ENCODE data around the gene RFTN2. TPM values are rescaled to one million over a fixed set of nuclear protein-coding genes. Genes with fewer than 3 reads are reported as not detected.

The RFTN2 gene, protein sequence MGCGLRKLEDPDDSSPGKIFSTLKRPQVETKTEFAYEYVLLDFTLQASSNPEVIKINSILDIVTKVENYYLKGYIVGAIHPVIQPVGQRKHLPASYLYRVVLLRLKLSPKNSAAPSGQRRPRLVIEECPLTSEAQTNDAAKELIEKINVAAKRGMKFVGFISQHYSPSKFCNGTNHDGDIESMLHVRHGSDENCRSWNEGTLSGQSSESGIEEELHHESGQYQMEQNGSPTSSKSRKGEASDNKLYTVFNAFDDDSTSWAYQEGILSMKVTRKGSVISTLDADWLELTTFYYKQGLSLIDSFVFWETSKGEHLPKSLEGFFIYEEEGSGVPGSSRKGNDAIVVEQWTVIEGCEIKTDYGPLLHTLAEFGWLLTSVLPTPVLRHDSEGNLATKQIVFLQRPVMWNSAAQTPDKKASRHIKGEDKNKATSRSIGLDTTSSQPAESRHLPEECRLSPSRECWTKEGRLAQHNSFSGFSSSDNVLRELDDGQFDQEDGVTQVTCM
- 10 to 100 TPM in 1 of 7 donors, 1 to 10 TPM in 6; 2.0 to 13.3 (median 3.2) TPM for total RNA-seq
- polyA plus RNA-seq = under 1 TPM; 0.52 to 0.93 (median 0.65) TPM
- long read RNA-seq, donor 1, full-length matches to known transcripts = 4 of 4 reads
- long read RNA-seq, donor 1, partial matches to known transcripts = 0 of 4 reads
- long read RNA-seq, donor 1, other reads (novel, unspliced or antisense) = 0 of 4 reads
- long read RNA-seq, donor 2, full-length matches to known transcripts = 6 of 6 reads
- long read RNA-seq, donor 2, partial matches to known transcripts = 0 of 6 reads
- long read RNA-seq, donor 2, other reads (novel, unspliced or antisense) = 0 of 6 reads

DNA sequence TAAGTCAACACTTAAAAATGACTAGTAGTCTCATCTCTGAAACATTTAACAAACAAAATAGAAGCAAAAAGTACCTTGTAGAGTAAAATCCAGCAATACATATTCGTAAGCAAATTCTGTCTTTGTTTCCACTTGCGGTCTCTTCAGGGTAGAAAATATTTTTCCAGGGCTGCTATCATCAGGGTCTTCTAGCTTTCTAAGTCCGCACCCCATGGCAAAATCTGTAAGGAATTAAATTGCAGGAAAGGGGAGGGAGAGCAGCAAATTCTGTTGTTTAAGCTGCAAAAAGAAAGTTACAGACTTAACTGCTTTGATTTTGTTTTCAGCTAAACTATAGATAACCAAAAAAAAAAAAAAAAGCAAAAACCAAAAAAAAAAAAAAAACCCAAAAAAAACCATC, at the start of gene RFTN2:
TSS of gene RFTN2 (minus strand) at position 342 of the 400 bp plus-strand sequence. CDS start at position 213, 129 bp downstream.
- Histone ChIP-seq H3K4me1 (no peaks in the 10 kb centered on the region), H3K27ac (peak within 1 kb of the TSS in 7 of 8 donors; percentile 16 to 56 (median 41)), H3K9me3 (no peaks in the 10 kb centered on the region), H3K27me3 (replicated peaks in 1 of 7) (peaks cover 0 to 15% (median 0%) of the 10 kb centered on the region in 7 donors), H3K4me3 (peak within 1 kb of the TSS in 4 of 8 donors; percentile 1 to 48 (median 21)), H3K36me3 (no peaks in the 10 kb centered on the region)
- no peak for DNase-seq
- 73 to 87% (median 80%) methylated on average over 3 of the region's 3 CpGs for WGBS, 5 donors
- intact Hi-C loops (cut with DNase I; ENCODE audit: low total_unique reads) = no loop called here
- TF ChIP-seq POLR2AphosphoS5 (IDR thresholded peaks at IDR 0.05) = no peak
- TF ChIP-seq, protein P1, sequence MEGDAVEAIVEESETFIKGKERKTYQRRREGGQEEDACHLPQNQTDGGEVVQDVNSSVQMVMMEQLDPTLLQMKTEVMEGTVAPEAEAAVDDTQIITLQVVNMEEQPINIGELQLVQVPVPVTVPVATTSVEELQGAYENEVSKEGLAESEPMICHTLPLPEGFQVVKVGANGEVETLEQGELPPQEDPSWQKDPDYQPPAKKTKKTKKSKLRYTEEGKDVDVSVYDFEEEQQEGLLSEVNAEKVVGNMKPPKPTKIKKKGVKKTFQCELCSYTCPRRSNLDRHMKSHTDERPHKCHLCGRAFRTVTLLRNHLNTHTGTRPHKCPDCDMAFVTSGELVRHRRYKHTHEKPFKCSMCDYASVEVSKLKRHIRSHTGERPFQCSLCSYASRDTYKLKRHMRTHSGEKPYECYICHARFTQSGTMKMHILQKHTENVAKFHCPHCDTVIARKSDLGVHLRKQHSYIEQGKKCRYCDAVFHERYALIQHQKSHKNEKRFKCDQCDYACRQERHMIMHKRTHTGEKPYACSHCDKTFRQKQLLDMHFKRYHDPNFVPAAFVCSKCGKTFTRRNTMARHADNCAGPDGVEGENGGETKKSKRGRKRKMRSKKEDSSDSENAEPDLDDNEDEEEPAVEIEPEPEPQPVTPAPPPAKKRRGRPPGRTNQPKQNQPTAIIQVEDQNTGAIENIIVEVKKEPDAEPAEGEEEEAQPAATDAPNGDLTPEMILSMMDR (IDR thresholded peaks at IDR 0.05 in 8 of 11, conservative IDR thresholded peaks at IDR 0.05 in 3 of 11) = no peak
- TF ChIP-seq POLR2A (IDR thresholded peaks at IDR 0.05) = no peak

DNA sequence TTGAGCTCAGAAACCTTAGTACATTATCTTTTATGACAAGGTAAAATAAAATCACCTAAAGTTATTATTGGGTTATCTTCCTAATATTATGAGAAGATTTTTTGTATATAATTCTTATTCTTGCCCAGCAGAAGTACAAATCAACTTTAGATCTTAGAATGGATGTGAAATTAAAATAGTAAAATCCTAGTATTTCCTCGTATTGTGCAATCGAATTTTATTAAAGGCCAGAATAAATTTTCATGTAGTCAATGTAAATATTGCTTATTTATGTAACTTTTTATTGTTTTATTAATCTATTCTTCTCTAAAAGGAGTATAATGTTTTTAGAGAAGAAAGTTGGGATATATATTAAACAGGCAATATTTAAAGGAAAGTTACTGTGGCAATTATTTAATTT, 42.5 kb upstream of the RFTN2 start:
- Histone ChIP-seq H3K27me3 (replicated peaks in 1 of 7) (no peaks in the 10 kb centered on the region), H3K4me3 (no peak overlapping the region), H3K27ac (no peak overlapping the region), H3K9me3 (no peaks in the 10 kb centered on the region), H3K4me1 (peaks cover 0 to 3% (median 0%) of the 10 kb centered on the region in 6 donors), H3K36me3 (peaks cover 0 to 5% (median 0%) of the 10 kb centered on the region in 6 donors)
- DNase-seq = no peak
- intact Hi-C loops (cut with DNase I; ENCODE audit: low total_unique reads) = no loop called here
- WGBS, 5 donors = 94 to 99% (median 97%) methylated on average over 2 of the region's 2 CpGs
- no peak for TF ChIP-seq POLR2A (IDR thresholded peaks at IDR 0.05)
- TF ChIP-seq, protein P1 (IDR thresholded peaks at IDR 0.05 in 8 of 11, conservative IDR thresholded peaks at IDR 0.05 in 3 of 11) = no peak
- no peak for TF ChIP-seq POLR2AphosphoS5 (IDR thresholded peaks at IDR 0.05)

DNA sequence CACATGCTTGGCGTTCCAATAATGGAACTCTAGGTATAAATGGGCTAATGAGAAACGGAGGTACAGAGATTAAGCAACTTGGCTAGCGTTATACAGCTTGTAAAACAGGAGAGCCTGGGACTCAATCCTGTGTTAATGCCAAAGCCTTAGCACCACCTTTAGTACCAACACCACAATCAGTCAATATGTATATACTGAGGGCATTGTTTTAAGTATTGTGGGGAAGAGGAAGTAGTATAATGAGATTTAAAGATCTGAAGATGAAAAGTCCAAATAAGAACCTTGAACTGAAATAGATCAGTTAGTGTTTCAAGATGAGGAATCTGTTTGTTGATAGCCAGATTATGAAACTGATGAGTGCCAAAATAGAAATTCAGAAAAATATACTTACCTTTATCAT, 37.9 kb upstream of the RFTN2 start:
- no peak for TF ChIP-seq POLR2A (IDR thresholded peaks at IDR 0.05)
- TF ChIP-seq, protein P1 (IDR thresholded peaks at IDR 0.05 in 8 of 11, conservative IDR thresholded peaks at IDR 0.05 in 3 of 11) = no peak
- TF ChIP-seq POLR2AphosphoS5 (IDR thresholded peaks at IDR 0.05) = no peak
- WGBS, 5 donors = 90 to 97% (median 95%) methylated on average over 3 of the region's 3 CpGs
- no peak overlapping the region for H3K27ac ChIP-seq
- H3K27me3 ChIP-seq (replicated peaks in 1 of 7) = no peaks in the 10 kb centered on the region
- no peak for DNase-seq
- H3K4me1 ChIP-seq = peaks cover 4 to 33% (median 23%) of the 10 kb centered on the region in 6 donors
- peaks cover 0 to 29% (median 0%) of the 10 kb centered on the region in 6 donors for H3K36me3 ChIP-seq
- H3K4me3 ChIP-seq = no peak overlapping the region
- no peaks in the 10 kb centered on the region for H3K9me3 ChIP-seq
- intact Hi-C loops (cut with DNase I; ENCODE audit: low total_unique reads) = no loop called here

DNA sequence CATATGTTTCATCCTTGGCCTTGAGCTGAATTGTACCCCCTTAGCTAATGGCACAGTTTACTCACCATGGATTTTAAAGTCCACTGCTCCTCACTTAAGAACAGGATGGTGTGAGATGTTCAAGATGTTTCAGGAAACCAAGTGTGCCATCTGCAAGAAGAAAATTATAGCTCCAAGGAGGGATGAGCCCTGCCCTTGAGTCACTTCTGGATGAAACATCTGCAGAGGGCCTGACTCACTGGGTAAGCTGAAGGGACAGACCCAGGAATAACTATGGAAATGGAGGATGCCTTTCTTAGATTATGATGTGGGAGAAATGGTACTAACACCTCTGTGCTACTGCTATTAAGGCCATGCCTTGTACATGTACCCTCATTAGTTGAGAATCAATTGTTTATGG, 36.2 kb upstream of the RFTN2 start:
- no peak for DNase-seq
- H3K4me1 ChIP-seq = peaks cover 21 to 50% (median 40%) of the 10 kb centered on the region in 6 donors
- no peaks in the 10 kb centered on the region for H3K27me3 ChIP-seq (replicated peaks in 1 of 7)
- TF ChIP-seq POLR2A (IDR thresholded peaks at IDR 0.05) (no peak), POLR2AphosphoS5 (IDR thresholded peaks at IDR 0.05) (no peak)
- TF ChIP-seq, protein P1 (IDR thresholded peaks at IDR 0.05 in 8 of 11, conservative IDR thresholded peaks at IDR 0.05 in 3 of 11) = no peak
- H3K36me3 ChIP-seq = peaks cover 0 to 29% (median 0%) of the 10 kb centered on the region in 6 donors
- no peak overlapping the region for H3K4me3 ChIP-seq
- no peak overlapping the region for H3K27ac ChIP-seq
- intact Hi-C loops (cut with DNase I; ENCODE audit: low total_unique reads) = no loop called here
- H3K9me3 ChIP-seq = no peaks in the 10 kb centered on the region
